NCI-H1048 (cell line): ENCODE data around the gene DDX24.

Experiments
- DNase-seq: peaks from one replicate; lab custom pipeline; 2025; lab: John Stamatoyannopoulos, UW

The DDX24 gene, protein sequence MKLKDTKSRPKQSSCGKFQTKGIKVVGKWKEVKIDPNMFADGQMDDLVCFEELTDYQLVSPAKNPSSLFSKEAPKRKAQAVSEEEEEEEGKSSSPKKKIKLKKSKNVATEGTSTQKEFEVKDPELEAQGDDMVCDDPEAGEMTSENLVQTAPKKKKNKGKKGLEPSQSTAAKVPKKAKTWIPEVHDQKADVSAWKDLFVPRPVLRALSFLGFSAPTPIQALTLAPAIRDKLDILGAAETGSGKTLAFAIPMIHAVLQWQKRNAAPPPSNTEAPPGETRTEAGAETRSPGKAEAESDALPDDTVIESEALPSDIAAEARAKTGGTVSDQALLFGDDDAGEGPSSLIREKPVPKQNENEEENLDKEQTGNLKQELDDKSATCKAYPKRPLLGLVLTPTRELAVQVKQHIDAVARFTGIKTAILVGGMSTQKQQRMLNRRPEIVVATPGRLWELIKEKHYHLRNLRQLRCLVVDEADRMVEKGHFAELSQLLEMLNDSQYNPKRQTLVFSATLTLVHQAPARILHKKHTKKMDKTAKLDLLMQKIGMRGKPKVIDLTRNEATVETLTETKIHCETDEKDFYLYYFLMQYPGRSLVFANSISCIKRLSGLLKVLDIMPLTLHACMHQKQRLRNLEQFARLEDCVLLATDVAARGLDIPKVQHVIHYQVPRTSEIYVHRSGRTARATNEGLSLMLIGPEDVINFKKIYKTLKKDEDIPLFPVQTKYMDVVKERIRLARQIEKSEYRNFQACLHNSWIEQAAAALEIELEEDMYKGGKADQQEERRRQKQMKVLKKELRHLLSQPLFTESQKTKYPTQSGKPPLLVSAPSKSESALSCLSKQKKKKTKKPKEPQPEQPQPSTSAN

DNA sequence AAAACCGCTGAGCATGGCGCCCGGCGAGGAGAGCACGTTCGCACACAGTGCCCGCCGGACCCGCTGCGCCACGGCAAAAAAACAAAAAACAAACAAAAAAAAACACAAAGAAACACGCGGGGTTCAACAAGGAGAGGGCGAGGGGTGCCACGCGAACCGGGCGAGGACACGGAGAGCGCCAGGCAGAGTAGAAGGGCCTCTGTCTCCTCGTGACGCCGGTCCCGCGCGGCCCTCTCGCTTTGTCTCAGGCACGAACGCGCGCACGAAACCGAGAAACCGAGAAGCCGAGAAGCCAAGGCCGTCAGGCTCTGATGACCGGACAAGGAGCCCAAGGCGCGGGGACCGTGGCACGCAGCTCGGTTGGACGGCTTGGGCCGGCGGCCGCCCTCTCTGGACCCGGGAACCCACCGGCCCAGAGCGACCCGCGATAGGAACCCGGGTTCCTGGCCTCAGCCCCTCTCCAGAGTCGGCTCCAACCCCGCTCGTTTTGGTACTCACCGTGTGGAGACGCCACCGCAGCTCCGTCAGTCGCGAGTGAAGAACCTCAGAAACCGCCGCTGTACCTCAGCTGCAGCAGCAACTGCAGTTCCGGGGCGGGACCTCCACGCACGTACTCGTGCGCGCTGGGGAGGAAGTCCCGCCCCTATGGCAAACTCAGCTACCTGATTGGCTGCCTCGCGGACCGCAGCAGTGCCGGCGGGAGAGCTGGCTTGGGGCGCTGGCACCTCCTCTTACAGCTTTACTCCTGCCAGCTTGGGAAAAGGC lies at the start of gene DDX24, which contains the start of gene IFI27L1:
Gene DDX24, minus strand, starts transcription at position 582 of the 765 bp plus-strand sequence. CDS start 1,460 bp downstream, outside the sequence.
Gene IFI27L1, plus strand, starts transcription at position 690 of the 765 bp plus-strand sequence. CDS start 15,628 bp downstream, outside the sequence.
- DNase-seq: peak; percentile 87

GRCh38 chr14:94129758-94130414 lies 48.9 kb upstream of the DDX24 start:
- DNase-seq: peak; percentile 42

DNA sequence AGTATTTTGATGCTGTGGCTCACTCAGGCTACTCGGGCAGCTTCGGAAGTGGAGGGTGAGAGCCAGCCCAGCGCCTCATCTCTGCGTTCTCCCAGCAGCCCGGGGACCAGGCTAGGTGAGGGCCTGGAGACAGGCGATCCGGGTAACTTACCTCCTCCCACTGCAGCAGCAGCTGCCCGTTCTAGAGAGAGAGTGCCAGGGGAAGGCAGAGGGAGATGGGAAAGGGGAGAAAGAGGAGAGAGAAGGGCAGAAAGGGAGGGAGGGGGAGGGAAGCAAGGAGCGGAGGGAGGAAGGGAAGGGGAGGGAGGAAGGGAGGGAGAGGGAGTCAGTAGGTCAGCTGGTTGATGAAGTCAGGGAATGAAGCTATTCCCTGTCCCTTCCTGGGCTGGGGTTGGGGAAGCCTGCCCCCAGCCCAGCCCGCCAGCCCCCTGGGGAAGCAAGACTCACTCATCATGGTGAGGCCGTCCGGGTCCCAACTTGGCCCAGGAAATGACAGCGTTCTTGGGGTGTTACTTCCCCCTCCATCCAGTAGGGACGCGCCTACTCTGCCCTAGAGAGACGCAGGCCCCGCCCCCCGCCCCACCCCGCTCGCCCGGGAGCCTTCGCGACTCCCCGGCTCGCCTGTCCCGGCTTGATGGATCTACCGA lies 48.2 kb upstream of the DDX24 start, which contains the start of gene IFI27L2:
Gene IFI27L2, minus strand, starts transcription at position 494 of the 647 bp plus-strand sequence. Its CDS starts 40 bp downstream, at position 454.
- DNase-seq: peak; percentile 59

GRCh38 chr14:94128216-94128839 lies 47.3 kb upstream of the DDX24 start:
- DNase-seq: no peak

GRCh38 chr14:94127330-94127729 lies 46.3 kb upstream of the DDX24 start:
- DNase-seq: no peak

GRCh38 chr14:94126800-94127199 lies 45.8 kb upstream of the DDX24 start:
- no peak for DNase-seq

- no peak for DNase-seq
Observed at GRCh38 chr14:94126419-94126677, 45.3 kb upstream of the DDX24 start.

GRCh38 chr14:94125659-94126418 lies 44.8 kb upstream of the DDX24 start:
- DNase-seq: no peak

- DNase-seq: no peak
Observed at GRCh38 chr14:94124582-94125377, 43.8 kb upstream of the DDX24 start.

DNA sequence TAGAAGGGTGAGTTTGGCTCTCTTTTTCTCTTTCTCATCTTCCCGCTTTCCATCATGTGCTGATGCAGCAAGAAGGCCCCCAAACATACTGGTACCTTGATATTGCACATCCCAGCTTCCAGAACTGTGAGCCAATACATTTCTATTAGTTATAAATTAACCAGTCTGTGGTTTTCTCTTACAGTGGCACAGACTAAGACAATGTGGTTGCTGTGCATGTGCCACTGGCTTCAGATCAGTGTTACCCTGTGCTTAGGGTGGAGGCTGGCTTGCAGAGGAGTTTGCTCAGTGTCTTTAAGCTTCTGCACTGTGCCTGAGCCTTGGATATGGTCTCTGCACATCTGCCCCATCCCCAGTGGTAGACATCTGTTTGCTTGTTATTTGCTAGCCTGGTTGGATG lies 42.9 kb upstream of the DDX24 start:
- DNase-seq: no peak

- no peak for DNase-seq
Observed at GRCh38 chr14:94123296-94123695, 42.3 kb upstream of the DDX24 start.

DNA sequence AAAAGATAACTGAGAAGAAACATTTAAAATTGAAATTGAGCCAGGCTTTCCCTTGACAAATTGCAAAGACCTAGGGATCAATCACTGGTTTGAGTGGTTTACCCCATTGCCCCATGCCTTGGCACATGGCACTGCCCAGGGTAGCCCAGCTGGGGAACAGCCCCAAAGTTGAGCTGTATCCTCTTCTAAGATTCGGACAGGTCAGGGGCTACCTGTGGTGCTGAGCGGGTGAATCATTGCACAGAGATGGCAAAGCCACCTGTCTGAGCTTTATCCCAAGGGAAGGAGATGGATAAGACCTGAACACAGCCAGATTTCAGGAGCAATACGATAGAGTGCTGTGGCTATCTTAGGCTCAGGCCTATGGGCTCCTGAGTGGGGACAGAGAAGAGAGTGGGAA lies 41.4 kb upstream of the DDX24 start:
- no peak for DNase-seq

DNA sequence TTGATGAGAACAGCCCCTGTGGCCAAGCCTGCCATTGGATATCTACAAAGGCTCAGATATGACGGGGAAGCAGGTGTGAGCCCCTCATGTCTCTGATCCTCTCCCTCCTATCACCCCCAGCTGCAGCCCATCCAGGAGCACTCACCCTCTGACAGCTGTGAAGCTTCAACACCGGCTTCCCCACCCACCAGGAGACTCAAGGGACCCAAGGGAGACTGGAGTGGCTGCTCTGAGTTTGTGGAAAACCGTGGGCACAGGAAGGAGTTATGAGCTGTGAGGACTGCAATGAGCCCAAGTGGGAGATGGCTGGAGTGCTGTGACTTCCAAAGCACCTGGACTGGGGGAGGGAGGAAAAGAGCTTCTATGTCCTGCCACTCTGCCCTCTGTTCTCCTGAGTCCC lies 40.5 kb upstream of the DDX24 start:
- DNase-seq: no peak

DNA sequence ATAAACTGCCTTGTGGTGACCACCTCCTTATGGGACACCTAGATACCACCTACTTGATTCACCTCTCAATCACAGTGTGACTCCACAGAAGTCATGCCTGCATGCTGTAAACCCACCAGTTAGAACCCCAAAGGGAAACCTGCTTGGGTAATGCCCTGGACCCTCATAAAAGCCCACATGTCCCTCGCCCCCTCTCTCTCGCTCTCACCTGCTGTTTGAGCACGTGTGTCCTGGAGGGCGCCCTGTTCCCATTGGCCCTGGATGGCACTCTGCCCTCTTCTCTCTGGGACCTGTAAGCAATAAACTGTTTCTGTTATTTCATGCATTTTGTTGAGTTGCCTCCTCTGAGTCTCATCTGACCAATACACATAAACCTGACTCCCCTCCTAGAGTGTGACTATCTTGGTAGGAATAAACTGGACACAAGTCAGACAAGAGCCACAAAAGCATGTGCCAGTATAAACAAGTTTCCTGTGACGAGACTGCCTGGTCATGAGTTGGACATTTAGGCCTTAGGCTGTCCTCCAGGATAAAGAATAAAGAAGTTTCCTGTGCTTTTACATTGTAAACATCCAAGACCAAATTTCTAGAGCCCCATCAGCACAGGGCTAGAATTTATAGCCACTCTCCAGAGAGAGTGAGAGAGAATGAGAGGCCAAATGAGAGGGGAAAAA lies 39.8 kb upstream of the DDX24 start:
- DNase-seq: no peak

GRCh38 chr14:94119071-94119470 lies 38.1 kb upstream of the DDX24 start:
- no peak for DNase-seq

DNA sequence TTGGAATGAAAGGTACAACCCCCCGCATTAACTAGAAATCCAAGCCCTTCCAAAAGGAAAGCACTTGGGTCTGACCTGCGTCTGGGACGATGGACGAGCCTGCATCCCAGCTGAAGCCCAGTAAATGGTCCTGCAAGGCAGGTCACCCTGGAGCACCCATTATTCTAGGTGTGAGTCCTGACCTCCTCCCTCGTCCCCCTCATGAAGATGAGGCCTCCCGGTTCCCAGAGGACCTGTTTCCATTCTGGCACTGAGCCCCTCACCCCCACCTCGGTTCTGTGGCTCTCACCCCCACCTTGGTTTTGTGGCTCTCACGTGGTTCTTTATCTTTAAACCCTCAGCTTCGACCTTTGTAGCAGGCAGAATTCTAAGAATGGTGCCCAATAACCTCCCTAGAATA lies 36.9 kb upstream of the DDX24 start:
- DNase-seq: no peak

DNA sequence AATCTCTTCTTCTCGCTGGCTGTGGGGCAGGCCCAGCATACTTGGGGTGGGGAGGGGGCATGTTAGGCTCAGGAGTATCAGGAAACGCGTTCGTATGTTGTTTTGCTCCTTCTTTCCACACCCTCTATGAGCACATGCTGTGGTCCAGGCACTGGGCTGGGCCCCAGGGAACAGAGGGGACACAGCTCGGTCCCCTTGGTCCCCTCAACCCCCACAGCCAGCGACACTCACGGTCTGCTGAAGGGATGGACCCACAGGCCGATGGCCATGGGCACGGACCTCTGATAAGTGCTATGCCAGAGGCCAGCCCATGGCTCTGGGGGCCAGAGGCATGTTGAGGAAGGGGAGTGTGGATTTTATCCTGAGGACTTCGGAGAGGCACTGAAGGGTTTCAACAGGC lies 35.7 kb upstream of the DDX24 start:
- no peak for DNase-seq

DNA sequence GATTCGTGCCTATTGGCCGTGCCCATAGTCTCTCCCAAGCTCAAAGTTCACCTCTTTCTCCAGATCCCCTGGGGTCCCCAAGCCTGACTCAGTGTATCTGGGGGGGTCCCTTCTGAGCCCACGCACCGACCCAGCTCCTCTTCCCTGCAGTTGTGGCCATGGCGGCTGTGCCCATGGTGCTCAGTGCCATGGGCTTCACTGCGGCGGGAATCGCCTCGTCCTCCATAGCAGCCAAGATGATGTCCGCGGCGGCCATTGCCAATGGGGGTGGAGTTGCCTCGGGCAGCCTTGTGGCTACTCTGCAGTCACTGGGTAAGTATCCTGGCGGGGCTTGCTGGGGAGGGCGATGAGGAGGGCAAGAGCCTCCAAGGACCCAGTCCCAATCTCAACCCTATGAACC lies 34.6 kb upstream of the DDX24 start:
- no peak for DNase-seq
